Stimulated activated naive CD4-positive, alpha-beta T cell (primary cell): Measurements from ENCODE around the gene PLPP7.
"Not testable (repeated sequence)": the region's sequence is repeated elsewhere in the genome, so short reads cannot be mapped to it uniquely, and the experiment has no call there.

Experiments used
- DNase-seq, 6 experiments: peaks; one replicate each; lab custom pipeline; 2025; lab: John Stamatoyannopoulos, UW

Gene PLPP7

GRCh38 chr9:131330814-131331600 lies 41.5 kb downstream of the PLPP7 start:
- DNase-seq, result no peak

GRCh38 chr9:131331996-131332395 lies 42.5 kb downstream of the PLPP7 start:
- DNase-seq, result not testable (repeated sequence)

- DNase-seq, result no peak
Observed at GRCh38 chr9:131333771-131334628, 44.5 kb downstream of the PLPP7 start.

GRCh38 chr9:131334629-131335367 lies 45.3 kb downstream of the PLPP7 start:
- no peak for DNase-seq

DNA sequence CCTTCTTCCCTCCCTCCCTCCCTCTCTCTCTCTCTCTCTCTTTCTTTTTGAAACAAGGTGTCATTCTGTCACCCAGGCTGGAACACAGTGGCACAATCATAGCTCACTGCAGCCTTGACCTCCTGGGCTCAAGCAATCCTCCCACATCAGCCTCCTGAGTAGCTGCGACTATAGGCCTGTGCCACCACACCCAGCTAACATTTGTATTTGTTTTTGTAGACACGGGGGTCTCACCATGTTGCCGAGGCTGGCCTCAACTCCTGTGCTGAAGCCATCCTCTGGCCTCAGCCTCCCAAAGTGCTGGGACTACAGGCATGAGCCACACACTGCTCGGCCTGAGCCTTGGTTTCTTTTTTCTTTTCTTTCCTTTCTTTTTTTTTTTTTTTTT lies 45.8 kb downstream of the PLPP7 start:
- no peak for DNase-seq

- DNase-seq, result no peak
Observed at GRCh38 chr9:131337131-131337848, 47.8 kb downstream of the PLPP7 start.

- DNase-seq, result not testable (repeated sequence)
Observed at GRCh38 chr9:131339212-131339611, 49.7 kb downstream of the PLPP7 start.

GRCh38 chr9:131344931-131345535 lies 55.5 kb downstream of the PLPP7 start:
- DNase-seq, result peak in 1 of 6 experiments; percentile 11

DNA sequence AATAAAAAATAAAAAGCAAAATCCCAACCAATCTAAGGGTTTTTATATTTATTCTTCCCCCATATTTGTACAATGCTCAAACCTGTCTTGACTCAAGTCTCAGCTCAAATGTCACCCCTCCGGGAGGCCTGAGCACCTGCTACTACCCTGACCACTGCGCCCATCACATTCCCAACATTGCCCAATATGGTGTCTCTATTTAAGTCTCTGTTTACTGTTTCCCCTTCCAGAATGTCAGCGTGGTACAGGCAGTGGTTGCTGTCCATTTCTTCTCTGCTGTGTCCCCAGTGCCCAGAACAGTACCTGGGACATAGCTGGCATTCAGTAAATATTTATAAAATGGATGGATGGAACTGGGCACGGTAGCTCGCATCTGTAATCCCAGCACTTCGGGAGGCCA lies 57.0 kb downstream of the PLPP7 start:
- no peak for DNase-seq

- DNase-seq, result no peak
Observed at GRCh38 chr9:131347376-131348020, 58.0 kb downstream of the PLPP7 start.

DNA sequence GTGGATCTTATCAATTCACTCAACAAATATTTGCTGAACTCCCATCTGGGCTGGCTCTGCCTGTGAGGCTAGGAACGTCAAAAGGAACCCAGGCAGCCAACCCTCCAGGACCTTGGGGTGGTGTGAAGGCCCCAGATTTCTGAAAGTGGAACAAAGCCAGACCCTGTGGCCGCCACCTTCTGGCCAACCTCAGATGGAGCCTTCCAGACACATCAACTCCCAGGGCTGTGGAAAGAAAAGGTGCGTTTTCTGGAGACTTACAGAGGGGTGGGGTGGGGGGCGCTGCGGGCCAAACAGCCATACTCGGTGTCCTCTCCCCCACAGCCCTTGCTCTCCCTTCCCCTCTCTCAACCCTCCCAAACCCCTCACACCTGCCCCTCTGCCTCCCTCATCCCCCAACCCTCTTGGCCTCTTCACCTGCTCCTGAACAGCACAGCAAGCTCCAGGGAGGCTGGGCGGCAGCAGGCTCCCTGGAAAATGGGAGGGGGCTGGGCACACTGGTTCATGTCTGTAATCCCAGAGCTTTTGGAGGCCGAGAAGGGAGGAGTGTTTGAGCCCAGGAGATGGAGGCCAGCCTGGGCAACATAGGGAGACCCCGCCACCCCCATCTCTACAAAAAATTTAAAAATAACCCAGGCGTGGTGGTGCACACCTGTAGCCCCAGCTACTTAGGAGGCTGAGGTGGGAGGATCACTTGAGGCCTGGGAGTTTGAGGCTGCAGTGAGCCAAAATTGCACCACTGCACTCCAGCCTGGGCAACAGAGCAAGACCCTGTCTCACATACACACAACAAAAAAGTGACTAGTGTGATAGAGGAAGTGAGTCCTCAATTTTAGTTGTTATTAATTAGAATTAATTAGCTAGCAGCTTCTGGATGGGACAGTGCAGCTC lies 59.4 kb downstream of the PLPP7 start:
- no peak for DNase-seq

DNA sequence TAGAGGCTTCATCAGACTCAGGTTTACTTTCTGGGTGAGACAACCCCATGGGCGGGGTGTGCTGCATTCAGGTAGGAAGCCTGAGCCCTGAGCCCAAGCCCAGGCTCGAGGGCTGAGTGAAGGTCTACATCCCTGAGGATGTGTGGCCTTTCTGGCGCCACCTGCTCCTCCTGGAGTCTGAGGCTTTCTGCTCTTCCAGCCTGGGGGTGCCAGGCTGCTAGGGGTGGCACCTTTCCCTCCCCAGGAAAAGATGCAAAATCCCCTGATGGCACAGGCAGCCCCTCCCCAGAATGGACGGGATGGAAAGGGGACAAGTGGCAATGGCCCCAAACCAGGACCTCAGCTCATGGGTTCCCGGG lies 60.0 kb downstream of the PLPP7 start:
- no peak for DNase-seq

DNA sequence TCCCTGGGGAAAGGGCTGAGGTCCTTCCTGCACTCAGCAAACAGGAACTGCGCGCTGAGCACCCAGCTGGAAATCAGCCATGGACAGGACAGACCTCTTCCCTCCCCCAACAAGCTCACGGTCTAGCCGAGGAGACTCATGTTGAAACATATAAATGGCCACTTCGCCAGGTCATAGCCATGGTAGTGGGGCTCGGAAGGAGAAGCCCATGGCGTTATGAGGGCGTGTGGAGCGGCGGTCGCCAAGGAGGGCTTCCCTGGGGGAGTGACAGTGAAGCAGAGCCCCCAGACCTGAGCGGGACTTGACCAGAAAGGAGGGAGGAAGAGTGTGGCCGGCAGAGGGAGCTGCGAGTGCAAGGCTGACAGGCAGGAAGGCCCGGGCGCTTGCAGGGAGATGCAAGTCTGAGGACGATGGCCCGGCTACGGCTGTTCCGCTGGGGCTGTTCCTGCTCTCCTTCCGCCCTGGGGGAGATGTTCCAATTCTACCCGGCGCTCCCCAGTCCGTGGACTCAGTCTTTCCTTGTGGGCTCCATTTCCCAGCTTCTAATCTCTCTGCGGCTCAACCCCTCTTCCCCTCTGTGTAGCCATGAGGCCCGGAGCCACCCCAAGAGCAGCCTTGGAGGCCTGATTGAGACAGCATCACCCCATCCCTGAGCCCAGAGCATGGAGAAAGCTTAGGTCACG lies 60.5 kb downstream of the PLPP7 start:
- peak; percentile 63 to 87 (median 78) for DNase-seq

GRCh38 chr9:131356479-131356878 lies 67.0 kb downstream of the PLPP7 start:
- DNase-seq, result not testable (repeated sequence)

DNA sequence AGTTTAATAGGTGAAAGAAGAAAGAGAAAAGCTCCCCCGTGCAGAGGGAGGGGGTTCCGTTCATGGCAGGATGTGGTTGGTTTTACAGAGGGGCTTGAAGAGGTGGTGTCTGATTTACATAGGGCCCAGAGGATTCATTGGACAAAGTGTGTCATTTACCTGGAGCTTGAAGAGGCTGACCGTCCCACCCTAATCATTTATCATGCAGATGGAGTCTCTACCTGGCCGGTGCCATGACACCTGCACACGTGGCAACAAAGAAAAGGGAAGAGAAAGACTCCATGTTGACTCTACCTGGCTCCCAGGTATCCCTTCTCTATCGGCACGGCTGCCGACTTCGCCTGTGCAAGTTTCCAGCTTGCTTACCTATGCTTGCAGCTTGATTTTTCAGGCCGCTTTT lies 69.0 kb downstream of the PLPP7 start:
- DNase-seq, result peak; percentile 17 to 75 (median 37)
